K562 (cell line): ENCODE results near the gene SLC34A3. TPM values are rescaled to one million over a fixed set of nuclear protein-coding genes. Genes with fewer than 3 reads are reported as not detected.

Experiments
- ATF7 ChIP-seq: fragments of 450-650 bp; IDR thresholded peaks from 2 replicates; pipeline ENCODE4 v1.7.1; 2014; ENCODE audit warnings: mild to moderate bottlenecking, moderate library complexity
- DPF2 ChIP-seq: fragments of 450-650 bp; IDR thresholded peaks from 2 replicates; pipeline ENCODE4 v1.6.1; 2016
- ETV1 ChIP-seq: fragments of 450-650 bp; conservative IDR thresholded peaks from 2 replicates; pipeline ENCODE4 v1.6.1; 2016; ENCODE audit warnings: missing genetic modification characterization, control low read depth, low read depth, missing compliant biosample characterization
- FOXA1 ChIP-seq: fragments of 450-650 bp; IDR thresholded peaks from 2 replicates; pipeline ENCODE4 v1.6.1; 2016; ENCODE audit warnings: mild to moderate bottlenecking, borderline replicate concordance
- FOXP1 ChIP-seq: sonication (generic); formaldehyde crosslinking; IDR thresholded peaks from 2 replicates; pipeline ENCODE4 v1.8.0; 2022; ENCODE audit warnings: mild to moderate bottlenecking, missing genetic modification reagents
- HDAC2 ChIP-seq: fragments of 450-650 bp; IDR thresholded peaks from 2 replicates; pipeline ENCODE4 v1.6.1; 2016; ENCODE audit warnings: mild to moderate bottlenecking
- HES1 ChIP-seq: fragments of 450-650 bp; IDR thresholded peaks from 2 replicates; pipeline ENCODE4 v1.6.1; 2016; ENCODE audit warnings: low read depth, mild to moderate bottlenecking, moderate library complexity
- LCOR ChIP-seq: sonication (generic); formaldehyde crosslinking; IDR thresholded peaks from 2 replicates; pipeline ENCODE4 v1.8.0; 2022; ENCODE audit warnings: mild to moderate bottlenecking, missing genetic modification reagents
- MYC ChIP-seq, 2 experiments: fragments of 250-450 bp in 1 of 2; sonication (Bioruptor Pico) in 1 of 2; IDR thresholded peaks; 2 replicates each; pipeline versions ENCODE4 v1.5.1 to v1.6.1; 2012 to 2021; ENCODE audit warnings: low read depth in 2 of 2, borderline replicate concordance in 1 of 2, improper control_type of control experiment in 1 of 2, low read length in 1 of 2, mild to moderate bottlenecking in 1 of 2, moderate library complexity in 1 of 2
- NONO ChIP-seq, 2 experiments: fragments of 200-400 bp in 1 of 2; fragments of 450-650 bp in 1 of 2; formaldehyde crosslinking in 1 of 2; IDR thresholded peaks; 2 replicates each; pipeline ENCODE4 v1.6.1; 2017; ENCODE audit warnings: low read depth in 2 of 2, mild to moderate bottlenecking in 2 of 2, moderate library complexity in 2 of 2, low read length in 1 of 2
- NR4A1 ChIP-seq, 2 experiments: fragments of 250-450 bp in 1 of 2; fragments of 450-650 bp in 1 of 2; sonication (Bioruptor Pico) in 1 of 2; IDR thresholded peaks; 2 replicates each; pipeline versions ENCODE4 v1.4.0 to v1.6.1; 2016 to 2020; ENCODE audit warnings: mild to moderate bottlenecking in 2 of 2, missing compliant biosample characterization in 1 of 2, missing genetic modification characterization in 1 of 2, moderate library complexity in 1 of 2
- PKNOX1 ChIP-seq: fragments of 450-650 bp; IDR thresholded peaks from 2 replicates; pipeline ENCODE4 v1.6.1; 2016
- POLR2G ChIP-seq: fragments of 200-400 bp; formaldehyde crosslinking; IDR thresholded peaks from 2 replicates; pipeline ENCODE4 v1.6.1; 2017; ENCODE audit warnings: low read depth, mild to moderate bottlenecking, antibody characterized with exemption, low read length, moderate library complexity
- POU5F1 ChIP-seq: fragments of 150-350 bp; IDR thresholded peaks from 2 replicates; pipeline ENCODE4 v1.6.1; 2014; ENCODE audit warnings: borderline replicate concordance, low read length, low read depth, mild to moderate bottlenecking; ENCODE audit not compliant: partially characterized antibody
- PRDM10 ChIP-seq: fragments of 450-650 bp; IDR thresholded peaks from 2 replicates; pipeline ENCODE4 v1.6.1; 2018; ENCODE audit not compliant: partially characterized antibody
- PRPF4 ChIP-seq: fragments of 200-400 bp; formaldehyde crosslinking; IDR thresholded peaks from one replicate; pipeline ENCODE4 v1.6.1; 2017; ENCODE audit warnings: low read length, low read depth, mild to moderate bottlenecking; ENCODE audit not compliant: insufficient read depth, poor library complexity, severe bottlenecking
- RB1 ChIP-seq: fragments of 450-650 bp; IDR thresholded peaks from 2 replicates; pipeline ENCODE4 v1.6.1; 2017; ENCODE audit warnings: low read depth, mild to moderate bottlenecking
- YBX1 ChIP-seq: fragments of 450-650 bp; IDR thresholded peaks from 2 replicates; pipeline ENCODE4 v1.7.1; 2016; ENCODE audit warnings: mild to moderate bottlenecking
- ZKSCAN1 ChIP-seq: fragments of 150-350 bp; IDR thresholded peaks from 2 replicates; pipeline ENCODE4 v1.6.1; 2016; ENCODE audit warnings: low read depth, low read length
- ZNF76 ChIP-seq: fragments of 250-450 bp; sonication (Bioruptor Pico); IDR thresholded peaks from 2 replicates; pipeline ENCODE4 v1.4.0; 2020; ENCODE audit warnings: mild to moderate bottlenecking, moderate library complexity, borderline replicate concordance
- polyA plus RNA-seq, 8 experiments: library from polyadenylated mRNA; depleted of rRNA in 4 of 8; stranded (reverse) in 5 of 8; unstranded in 3 of 8; fragments of >200 nt; fragmentation: Nextera tagmentation in 2 of 8; fragmentation: Illumina TruSeq in 1 of 8; extraction: Ambion mirVana in 2 of 8; extraction: Trizol in 1 of 8; gene quantifications; 2 replicates each; pipeline versions ENCODE4 v1.2.1 to v1.2.3, GENCODE V29; 2011 to 2014; ENCODE audit warnings: inconsistent platforms in 1 of 8, missing spikeins in 1 of 8
- total RNA-seq, 7 experiments: library from RNA; depleted of rRNA in 6 of 7; stranded (reverse); fragments of >200 nt in 6 of 7; fragmentation: Illumina TruSeq in 2 of 7; extraction: Trizol in 2 of 7; gene quantifications; 2 replicates each; pipeline versions ENCODE4 v1.2.1 to v1.2.3, GENCODE V29; 2011 to 2021; ENCODE audit warnings: low replicate concordance in 1 of 7
- TF ChIP-seq, protein P1 (sequence below), 2 experiments: fragments of 250-450 bp in 1 of 2; fragments of 450-650 bp in 1 of 2; sonication (Bioruptor Pico) in 1 of 2; IDR thresholded peaks; 2 replicates each; pipeline versions ENCODE4 v1.6.1 to v1.8.0; 2016 to 2021; ENCODE audit warnings: mild to moderate bottlenecking in 2 of 2, moderate library complexity in 2 of 2, missing compliant biosample characterization in 1 of 2, missing genetic modification characterization in 1 of 2

SLC34A3 gene
- total and polyA plus RNA-seq, 9 of the 15 experiments (the other 6 are each of a cell fraction or from before 2014, with no cell fraction given) = not detected

- TF ChIP-seq PRPF4 (no peak), YBX1 (no peak), RB1 (peak; percentile 96), FOXA1 (peak; percentile 61; the same call in 1 of the 2 replicates), PKNOX1 (peak; percentile 74), NONO (IDR thresholded peaks at IDR 0.05; ENCODE audit: low read depth in 2 of 2, low read length in 1 of 2) (no peak), LCOR (CRISPR knock-in tag) (peak; percentile 78), ZNF76 (CRISPR knock-in tag) (no peak), HES1 (0 out of 2 replicates have a peak, but pooled peaks have one; percentile 60), DPF2 (peak; percentile 76), PRDM10 (peak; percentile 52), ETV1 (peak; percentile 88), POU5F1 (peak; percentile 53), ZKSCAN1 (peak; percentile 48; the same call in 1 of the 2 replicates), NR4A1 (CRISPR knock-in tag; IDR thresholded peaks at IDR 0.05) (no peak), NR4A1 (tag; IDR thresholded peaks at IDR 0.05) (peak; percentile 74; the same call in 1 of the 2 replicates), FOXP1 (CRISPR knock-in tag) (peak; percentile 88; the same call in 1 of the 2 replicates), POLR2G (peak; percentile 35), MYC (IDR thresholded peaks at IDR 0.05; ENCODE audit: low read depth, low read length) (peak; percentile 72), MYC (CRISPR knock-in tag; IDR thresholded peaks at IDR 0.05; ENCODE audit: borderline replicate concordance, low read depth) (no peak), ATF7 (peak; percentile 82; the same call in 1 of the 2 replicates), HDAC2 (0 out of 2 replicates have a peak, but pooled peaks have one; percentile 72)
- TF ChIP-seq, protein P1, sequence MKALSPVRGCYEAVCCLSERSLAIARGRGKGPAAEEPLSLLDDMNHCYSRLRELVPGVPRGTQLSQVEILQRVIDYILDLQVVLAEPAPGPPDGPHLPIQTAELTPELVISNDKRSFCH (CRISPR knock-in tag; IDR thresholded peaks at IDR 0.05) = no peak
- TF ChIP-seq, protein P1 (tag; IDR thresholded peaks at IDR 0.05) = peak; percentile 84
These were observed 5.7 kb downstream of the SLC34A3 start (continued) for GRCh38 chr9:137236238-137236935.
